ENCODE data around the gene SEPHS2.
"Not testable (repeated sequence)": the region's sequence is repeated elsewhere in the genome, so short reads cannot be mapped to it uniquely, and the experiment has no call there.

The SEPHS2 gene

GRCh38 chr16:30470170-30470512 is 24.5 kb upstream of the SEPHS2 start:
- DNase-seq (ENCODE audit: low read depth): no peak

- DNase-seq (ENCODE audit: low read depth): no peak
Observed at GRCh38 chr16:30464078-30464477, 18.4 kb upstream of the SEPHS2 start.

- not testable (repeated sequence) for DNase-seq (ENCODE audit: low read depth)
Observed at GRCh38 chr16:30461426-30461825, 15.8 kb upstream of the SEPHS2 start.

- no peak for DNase-seq (ENCODE audit: low read depth)
Observed at GRCh38 chr16:30459456-30459855, 13.8 kb upstream of the SEPHS2 start.

- no peak for DNase-seq (ENCODE audit: low read depth)
Observed at GRCh38 chr16:30458561-30459394, 13.1 kb upstream of the SEPHS2 start.

GRCh38 chr16:30457743-30458560 is 12.3 kb upstream of the SEPHS2 start:
- no peak for DNase-seq (ENCODE audit: low read depth)

- no peak for DNase-seq (ENCODE audit: low read depth)
Observed at GRCh38 chr16:30457256-30457655, 11.6 kb upstream of the SEPHS2 start.

- DNase-seq (ENCODE audit: low read depth): no peak
Observed at GRCh38 chr16:30456302-30456701, 10.6 kb upstream of the SEPHS2 start.

- DNase-seq (ENCODE audit: low read depth): not testable (repeated sequence)
Observed at GRCh38 chr16:30452709-30453580, 7.3 kb upstream of the SEPHS2 start.

- DNase-seq (ENCODE audit: low read depth): no peak
Observed at GRCh38 chr16:30449116-30449435, 3.4 kb upstream of the SEPHS2 start.

- DNase-seq (ENCODE audit: low read depth): no peak
Observed at GRCh38 chr16:30447512-30448226, 2.0 kb upstream of the SEPHS2 start.

- no peak for DNase-seq (ENCODE audit: low read depth)
Observed at GRCh38 chr16:30446203-30446595, 525 bp upstream of the SEPHS2 start.

GRCh38 chr16:30445149-30445407 is 596 bp downstream of the SEPHS2 start:
- DNase-seq (ENCODE audit: low read depth): no peak

GRCh38 chr16:30444231-30445148 is 1.2 kb downstream of the SEPHS2 start:
- no peak for DNase-seq (ENCODE audit: low read depth)

GRCh38 chr16:30443631-30444030 is 2.0 kb downstream of the SEPHS2 start:
- no peak for DNase-seq (ENCODE audit: low read depth)

GRCh38 chr16:30439720-30440348 is 5.8 kb downstream of the SEPHS2 start:
- DNase-seq (ENCODE audit: low read depth): no peak

GRCh38 chr16:30438835-30439234 is 6.8 kb downstream of the SEPHS2 start:
- no peak for DNase-seq (ENCODE audit: low read depth)

- no peak for DNase-seq (ENCODE audit: low read depth)
Observed at GRCh38 chr16:30437511-30438046, 8.1 kb downstream of the SEPHS2 start.

- no peak for DNase-seq (ENCODE audit: low read depth)
Observed at GRCh38 chr16:30434852-30435251, 10.8 kb downstream of the SEPHS2 start.

- no peak for DNase-seq (ENCODE audit: low read depth)
Observed at GRCh38 chr16:30430428-30430970, 15.2 kb downstream of the SEPHS2 start.
